CD4-positive, alpha-beta T cell (primary cell): ENCODE results near the gene HSD17B11. TPM values are rescaled to one million over a fixed set of nuclear protein-coding genes. Genes with fewer than 3 reads are reported as not detected.
A peak's percentile ranks its signal among the peaks of the same experiment; 100 is the strongest.
"Not testable (repeated sequence)": the region's sequence is repeated elsewhere in the genome, so short reads cannot be mapped to it uniquely, and the experiment has no call there.

Experiments used
- ATAC-seq: fragments of 200-7000 bp; cut with Tn5 transposase; one replicate; pipeline ENCODE4 v1.10.0; 2022; ENCODE audit warnings: mild to moderate bottlenecking; ENCODE audit not compliant: poor library complexity
- CTCF ChIA-PET: fragments of 350-600 bp; sonication (Branson Sonifier 250); formaldehyde crosslinking; loops from one replicate; lab custom pipeline; 2021; ENCODE audit warnings: antibody characterized with exemption, inconsistent platforms; lab: Charles Lee
- POLR2A ChIA-PET: fragments of 350-600 bp; sonication (Branson Sonifier 250); formaldehyde crosslinking; loops from one replicate; lab custom pipeline; 2021; ENCODE audit warnings: antibody characterized with exemption, inconsistent platforms; lab: Charles Lee
- DNase-seq, 14 experiments: peaks; one replicate each; pipeline ENCODE4 v3.0.0-alpha.2; 2013 to 2020; ENCODE audit warnings: mixed read lengths in 2 of 14
- H3K27ac ChIP-seq, 2 donors: one replicate each; pipeline versions ENCODE4 v1.5.1 to v1.7.0; 2013; ENCODE audit warnings: low read length in 2 of 2, low read depth in 1 of 2, mild to moderate bottlenecking in 1 of 2
- H3K27me3 ChIP-seq, 2 experiments: 1 replicate in 1 of 2; 2 replicates in 1 of 2; pipeline versions ENCODE4 v1.6.1 to v1.7.0; 2013; ENCODE audit warnings: low read length in 2 of 2, control low read depth in 1 of 2, mild to moderate bottlenecking in 1 of 2, moderate library complexity in 1 of 2; ENCODE audit not compliant: insufficient read depth in 2 of 2, control insufficient read depth in 1 of 2
- H3K36me3 ChIP-seq: one replicate; pipeline ENCODE4 v1.6.1; 2013; ENCODE audit warnings: low read length, control low read depth; ENCODE audit not compliant: insufficient read depth
- H3K4me1 ChIP-seq: one replicate; pipeline ENCODE4 v1.6.1; 2013; ENCODE audit warnings: low read length, control low read depth; ENCODE audit not compliant: insufficient read depth
- H3K4me3 ChIP-seq: one replicate; pipeline ENCODE4 v1.5.1; 2013; ENCODE audit warnings: mild to moderate bottlenecking, low read length, moderate library complexity
- H3K9me3 ChIP-seq, 2 experiments: 1 replicate in 1 of 2; 2 replicates in 1 of 2; pipeline versions ENCODE4 v1.6.1 to v1.7.0; 2013; ENCODE audit warnings: low read length in 2 of 2, mild to moderate bottlenecking in 2 of 2, control low read depth in 1 of 2, moderate library complexity in 1 of 2; ENCODE audit not compliant: control insufficient read depth in 1 of 2, insufficient read depth in 1 of 2
- H3K27ac Mint-ChIP-seq: one replicate; pipeline ENCODE4 v1.8.0; 2020; ENCODE audit warnings: mixed read lengths
- H3K27me3 Mint-ChIP-seq: one replicate; pipeline ENCODE4 v1.8.0; 2021; ENCODE audit warnings: mixed read lengths
- H3K36me3 Mint-ChIP-seq: one replicate; pipeline ENCODE4 v1.8.0; 2021; ENCODE audit warnings: low read depth, mixed read lengths
- H3K4me1 Mint-ChIP-seq: one replicate; pipeline ENCODE4 v1.8.0; 2021; ENCODE audit warnings: low read depth, mixed read lengths
- H3K4me3 Mint-ChIP-seq: one replicate; pipeline ENCODE4 v1.8.0; 2020; ENCODE audit warnings: mild to moderate bottlenecking, mixed read lengths
- H3K9me3 Mint-ChIP-seq: one replicate; pipeline ENCODE4 v1.8.0; 2020; ENCODE audit warnings: mixed read lengths
- intact Hi-C, 2 experiments: fragments of 100-400 bp; cut with DNase I in 1 of 2; cut with micrococcal nuclease in 1 of 2; formaldehyde crosslinking; loops; one replicate each; pipeline versions ENCODE4 v1.15.1 to v1.9.0; 2023 to 2025; cut with DNase I, micrococcal nuclease
- total RNA-seq, 174 experiments: library from RNA in 2 of 174; stranded (reverse) in 2 of 174; gene quantifications; one replicate each; pipeline ENCODE4 v1.2.3 and lab custom pipeline; 2021 to 2026
- TF ChIP-seq, protein P1 (sequence below): fragments of 200-600 bp; IDR thresholded peaks from one replicate; pipeline ENCODE4 v1.8.0; 2022; ENCODE audit warnings: antibody characterized with exemption, mild to moderate bottlenecking

HSD17B11 gene
- total RNA-seq, 2 experiments from 2014 or later = 34.9 to 36.5 TPM

DNA sequence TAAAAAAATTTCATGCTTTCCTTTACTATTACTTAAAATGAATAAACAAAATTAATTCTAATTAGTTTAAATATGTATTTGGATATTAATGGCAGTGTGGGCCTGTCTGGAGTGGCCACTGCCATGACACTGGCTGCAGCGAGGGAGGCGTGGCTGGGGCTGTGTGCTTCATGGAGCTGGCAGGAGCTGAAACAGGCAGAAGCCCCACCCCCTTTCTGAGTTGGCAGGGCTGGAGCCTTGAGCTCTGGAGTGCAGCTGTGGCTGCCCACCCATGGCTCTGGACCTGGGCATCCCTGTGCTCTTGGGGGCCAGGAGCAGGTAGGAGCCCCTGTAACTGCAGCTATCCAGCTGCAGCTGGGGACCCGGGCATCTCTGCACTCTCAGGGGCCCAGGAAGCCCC lies 8.2 kb upstream of the HSD17B11 start:
- H3K4me3 ChIP-seq = no peak overlapping the region
- peaks cover 0 to 5% of the 10 kb centered on the region in 2 experiments for H3K9me3 ChIP-seq
- Mint-ChIP-seq H3K27ac (no peak overlapping the region), H3K4me1 (no peaks in the 10 kb centered on the region), H3K4me3 (no peak overlapping the region), H3K36me3 (no peaks in the 10 kb centered on the region), H3K27me3 (no peaks in the 10 kb centered on the region), H3K9me3 (no peaks in the 10 kb centered on the region)
- no peaks in the 10 kb centered on the region for H3K36me3 ChIP-seq
- POLR2A ChIA-PET = interaction anchor here (2.4 kb wide), 1 partner anchor 8 kb away, joined by 12 read pairs; the partner anchor contains the start of gene HSD17B11
- no peak for ATAC-seq
- DNase-seq = no peak
- intact Hi-C loops = loop anchor here in 1 of 2 experiments (10.0 kb wide), 1 partner anchor 464 kb away; the partner anchor contains the start of gene AFF1
- H3K4me1 ChIP-seq = no peaks in the 10 kb centered on the region
- H3K27me3 ChIP-seq = no peaks in the 10 kb centered on the region
- CTCF ChIA-PET = no interaction called here
- TF ChIP-seq, protein P1, sequence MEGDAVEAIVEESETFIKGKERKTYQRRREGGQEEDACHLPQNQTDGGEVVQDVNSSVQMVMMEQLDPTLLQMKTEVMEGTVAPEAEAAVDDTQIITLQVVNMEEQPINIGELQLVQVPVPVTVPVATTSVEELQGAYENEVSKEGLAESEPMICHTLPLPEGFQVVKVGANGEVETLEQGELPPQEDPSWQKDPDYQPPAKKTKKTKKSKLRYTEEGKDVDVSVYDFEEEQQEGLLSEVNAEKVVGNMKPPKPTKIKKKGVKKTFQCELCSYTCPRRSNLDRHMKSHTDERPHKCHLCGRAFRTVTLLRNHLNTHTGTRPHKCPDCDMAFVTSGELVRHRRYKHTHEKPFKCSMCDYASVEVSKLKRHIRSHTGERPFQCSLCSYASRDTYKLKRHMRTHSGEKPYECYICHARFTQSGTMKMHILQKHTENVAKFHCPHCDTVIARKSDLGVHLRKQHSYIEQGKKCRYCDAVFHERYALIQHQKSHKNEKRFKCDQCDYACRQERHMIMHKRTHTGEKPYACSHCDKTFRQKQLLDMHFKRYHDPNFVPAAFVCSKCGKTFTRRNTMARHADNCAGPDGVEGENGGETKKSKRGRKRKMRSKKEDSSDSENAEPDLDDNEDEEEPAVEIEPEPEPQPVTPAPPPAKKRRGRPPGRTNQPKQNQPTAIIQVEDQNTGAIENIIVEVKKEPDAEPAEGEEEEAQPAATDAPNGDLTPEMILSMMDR = no peak
- H3K27ac ChIP-seq = no peak overlapping the region

DNA sequence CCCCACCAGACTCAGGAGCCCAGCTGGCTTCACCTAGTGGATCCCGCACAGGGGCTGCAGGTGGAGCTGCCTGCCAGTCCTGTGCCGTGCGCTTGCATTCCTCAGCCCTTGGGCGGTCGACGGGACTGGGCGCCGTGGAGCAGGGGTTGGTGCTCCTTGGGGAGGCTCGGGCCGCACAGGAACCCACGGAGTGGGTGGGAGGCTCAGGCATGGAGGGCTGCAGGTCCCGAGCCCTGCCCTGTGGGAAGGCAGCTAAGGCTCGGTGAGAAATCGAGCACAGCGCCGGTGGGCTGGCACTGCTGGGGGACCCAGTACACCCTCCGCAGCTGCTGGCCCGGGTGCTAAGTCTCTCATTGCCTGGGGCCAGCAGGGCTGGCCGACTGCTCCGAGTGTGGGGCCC lies 4.9 kb upstream of the HSD17B11 start:
- H3K4me3 Mint-ChIP-seq, H3K9me3 ChIP-seq, H3K27ac ChIP-seq, H3K36me3 Mint-ChIP-seq, ATAC-seq, H3K36me3 ChIP-seq, H3K27me3 Mint-ChIP-seq, H3K4me1 Mint-ChIP-seq, DNase-seq, H3K4me3 ChIP-seq, H3K27me3 ChIP-seq, H3K4me1 ChIP-seq, H3K9me3 Mint-ChIP-seq, H3K27ac Mint-ChIP-seq, CTCF ChIA-PET: not testable (repeated sequence)
- intact Hi-C loops = loop anchor here in 1 of 2 experiments (10.0 kb wide), 1 partner anchor 461 kb away; the partner anchor contains the start of gene AFF1
- POLR2A ChIA-PET = interaction anchor here (0.9 kb wide), 1 partner anchor 27 kb away, joined by 4 read pairs; the partner anchor contains the start of gene NUDT9

DNA sequence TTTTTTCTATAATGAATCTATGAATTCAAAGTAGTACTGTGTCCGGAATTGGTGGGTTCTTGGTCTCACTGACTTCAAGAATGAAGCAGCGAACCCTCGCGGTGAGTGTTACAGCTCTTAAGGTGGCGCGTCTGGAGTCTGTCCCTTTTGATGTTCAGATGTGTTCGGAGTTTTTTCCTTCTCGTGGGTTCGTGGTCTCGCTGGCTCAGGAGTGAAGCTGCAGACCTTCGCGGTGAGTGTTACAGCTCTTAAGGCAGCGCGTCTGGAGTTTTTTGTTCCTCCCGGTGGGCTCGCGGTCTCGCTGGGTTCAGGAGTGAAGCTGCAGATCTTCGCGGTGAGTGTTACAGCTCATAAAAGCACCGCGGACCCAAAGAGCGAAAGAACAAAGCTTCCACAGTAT lies 4.1 kb upstream of the HSD17B11 start:
- Mint-ChIP-seq H3K4me3 (peak overlapping the region; percentile 76), H3K27ac (peak overlapping the region; percentile 35), H3K36me3 (peaks cover 13% of the 10 kb centered on the region), H3K4me1 (peaks cover 14% of the 10 kb centered on the region)
- H3K4me3 ChIP-seq, H3K9me3 Mint-ChIP-seq, ATAC-seq, H3K27ac ChIP-seq, H3K9me3 ChIP-seq, H3K27me3 ChIP-seq, H3K36me3 ChIP-seq, H3K4me1 ChIP-seq, H3K27me3 Mint-ChIP-seq: not testable (repeated sequence)
- CTCF ChIA-PET = interaction anchor here (1.2 to 1.4 kb wide), 2 partner anchors 19 to 28 kb away, joined by 4 to 5 read pairs; partner anchors contain the start of gene NUDT9
- DNase-seq = peak in 3 of 14 experiments; percentile 8 to 15 (median 11)
- POLR2A ChIA-PET = interaction anchor here (0.8 to 0.9 kb wide), 2 partner anchors 27 to 40 kb away, joined by 3 to 4 read pairs; partner anchors contain the start of gene NUDT9
- intact Hi-C loops = loop anchor here in 1 of 2 experiments (10.0 kb wide), 1 partner anchor 460 kb away; the partner anchor contains the start of gene AFF1

DNA sequence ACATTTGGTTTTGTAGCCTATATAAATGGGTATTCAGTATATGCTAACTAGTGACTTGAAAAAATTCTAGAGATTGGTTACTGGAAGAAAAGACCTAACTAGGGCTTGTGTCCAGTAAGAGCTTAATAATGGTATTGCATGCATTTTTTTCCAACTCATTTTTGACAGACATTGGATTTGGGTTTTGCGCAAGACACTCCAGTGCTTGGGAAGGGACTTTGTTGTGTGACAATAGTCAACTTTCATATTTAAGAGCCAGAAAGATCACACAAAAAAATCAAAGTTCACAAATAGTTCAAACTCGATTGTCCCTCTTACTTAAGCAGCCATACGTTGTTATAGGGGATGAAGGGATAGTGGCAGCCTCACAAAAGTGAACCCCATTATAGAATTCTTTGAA lies 1.2 kb upstream of the HSD17B11 start:
- Histone ChIP-seq H3K4me3 (no peak overlapping the region), H3K4me1 (peaks cover 26% of the 10 kb centered on the region), H3K36me3 (no peaks in the 10 kb centered on the region), H3K27ac (no peak overlapping the region), H3K27me3 (no peaks in the 10 kb centered on the region), H3K9me3 (no peaks in the 10 kb centered on the region)
- Mint-ChIP-seq H3K36me3 (peaks cover 29% of the 10 kb centered on the region), H3K4me3 (peak overlapping the region; percentile 97), H3K27me3 (no peaks in the 10 kb centered on the region), H3K9me3 (peaks cover 4% of the 10 kb centered on the region), H3K4me1 (peaks cover 41% of the 10 kb centered on the region), H3K27ac (peak overlapping the region; percentile 27)
- DNase-seq (no peak), ATAC-seq (no peak)
- ChIA-PET POLR2A (interaction anchor here (1.4 to 3.3 kb wide), 3 partner anchors 21 to 457 kb away, joined by 5 to 65 read pairs (median 12); partner anchors contain the start of genes AFF1 and NUDT9), CTCF (interaction anchor here (0.7 to 3.1 kb wide), 3 partner anchors 16 to 172 kb away, joined by 3 to 20 read pairs (median 15); partner anchors contain the start of genes KLHL8 and NUDT9)
- TF ChIP-seq, protein P1 = no peak
- intact Hi-C loops = loop anchor here (5.0 to 10.0 kb wide), 2 partner anchors 35 to 457 kb away; partner anchors contain the start of gene AFF1 (in 1 of the 2)
